Endometrium (tissue), 2 donors: ENCODE measurements around the gene LIN37.

Experiments used
- FAIRE-seq: peaks from 2 replicates; lab custom pipeline; 2012; peaks lifted over from hg19 to GRCh38; lab: Jason Lieb, UNC
- donor health status: control.
- donor health status: control.

LIN37 gene

GRCh38 chr19:35775298-35776101, 27.1 kb downstream of the LIN37 start, which contains the start of gene ARHGAP33:
Gene ARHGAP33 (plus strand): TSS chr19:35775564. CDS start chr19:35775659, 95 bp downstream.
- peak; percentile 83 for FAIRE-seq

DNA sequence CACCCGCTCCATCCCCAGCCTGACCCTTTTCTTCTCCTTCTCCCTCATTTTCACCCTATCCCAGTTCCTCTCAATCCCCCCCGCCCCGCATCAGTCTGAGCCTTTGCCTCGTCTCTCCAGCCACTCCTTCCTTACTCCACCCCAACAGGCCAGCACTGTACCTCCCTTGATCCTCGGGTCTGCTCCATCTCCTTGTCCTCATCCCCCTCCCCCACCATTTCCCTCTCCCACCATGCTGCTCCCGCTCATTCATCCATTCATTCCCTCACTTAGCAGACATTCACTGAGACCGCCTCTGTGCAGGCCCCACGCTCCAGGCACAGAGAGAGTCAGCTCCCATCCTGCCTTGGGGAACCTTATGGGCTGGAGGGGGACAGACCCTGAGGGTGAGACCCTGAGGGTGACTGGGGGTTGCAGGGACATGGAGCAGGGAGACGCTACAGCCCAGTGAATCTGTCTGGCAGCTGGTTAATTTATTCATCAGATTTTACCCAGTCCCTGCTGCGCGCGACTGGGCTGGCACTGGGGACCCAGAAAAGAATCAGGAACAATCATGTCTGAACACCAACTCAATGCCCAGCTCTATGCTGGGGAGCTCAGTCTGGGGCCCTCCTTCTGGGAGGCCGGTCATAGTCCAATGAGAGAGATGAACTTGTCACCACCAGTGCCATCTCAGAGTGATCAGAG, 27.9 kb downstream of the LIN37 start:
- no peak for FAIRE-seq

- FAIRE-seq = no peak
These were observed 28.9 kb downstream of the LIN37 start for GRCh38 chr19:35777086-35777841.

DNA sequence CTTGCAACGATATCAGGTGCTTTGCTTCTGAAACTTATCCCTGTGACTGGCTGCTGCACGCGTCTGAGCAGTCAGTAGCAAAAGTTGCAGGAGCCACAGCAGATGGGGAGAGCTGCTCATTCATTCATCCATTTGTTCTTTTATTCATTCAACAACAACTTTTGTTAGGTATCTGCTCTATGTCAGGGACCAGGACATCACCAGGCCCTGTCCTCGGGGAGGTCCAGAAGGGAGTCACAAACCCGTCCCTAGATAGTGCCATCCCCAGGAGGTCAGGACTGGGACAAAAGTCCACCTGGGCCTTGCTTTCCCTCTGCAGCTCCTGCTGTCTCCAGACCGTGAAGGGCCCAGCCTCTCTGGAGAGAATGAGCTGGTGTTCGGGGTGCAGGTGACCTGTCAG, 29.6 kb downstream of the LIN37 start:
- no peak for FAIRE-seq

GRCh38 chr19:35779033-35779432, 30.7 kb downstream of the LIN37 start:
- no peak for FAIRE-seq

DNA sequence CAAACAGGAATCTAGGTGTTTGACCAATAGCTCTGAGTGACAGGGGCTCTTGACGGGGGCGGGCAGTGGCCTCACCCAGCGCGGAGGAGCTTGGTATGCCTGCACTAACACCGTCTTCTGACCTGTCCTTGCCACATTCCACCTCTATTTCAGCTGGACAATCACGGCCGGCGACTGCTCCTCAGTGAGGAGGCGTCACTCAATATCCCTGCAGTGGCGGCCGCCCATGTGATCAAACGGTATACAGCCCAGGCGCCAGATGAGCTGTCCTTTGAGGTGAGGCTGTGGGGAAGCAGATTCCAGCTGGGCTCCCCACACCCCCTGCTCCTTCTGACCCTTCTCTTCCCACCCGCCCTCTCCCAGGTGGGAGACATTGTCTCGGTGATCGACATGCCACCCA, 31.7 kb downstream of the LIN37 start:
- no peak for FAIRE-seq

DNA sequence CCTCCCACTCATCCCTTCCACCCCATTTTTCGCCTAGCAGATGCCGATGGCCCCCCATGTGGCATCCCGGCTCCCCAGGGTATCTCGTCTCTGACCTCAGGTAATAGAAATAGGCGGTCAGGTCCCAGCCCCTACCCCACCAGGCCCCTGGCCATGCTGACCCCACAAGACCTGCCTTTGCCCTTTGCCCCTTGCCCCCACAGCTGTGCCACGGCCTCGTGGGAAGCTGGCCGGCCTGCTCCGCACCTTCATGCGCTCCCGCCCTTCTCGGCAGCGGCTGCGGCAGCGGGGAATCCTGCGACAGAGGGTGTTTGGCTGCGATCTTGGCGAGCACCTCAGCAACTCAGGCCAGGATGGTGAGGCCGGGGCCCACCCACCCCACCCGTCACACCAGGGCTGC, 32.3 kb downstream of the LIN37 start:
- no peak for FAIRE-seq

DNA sequence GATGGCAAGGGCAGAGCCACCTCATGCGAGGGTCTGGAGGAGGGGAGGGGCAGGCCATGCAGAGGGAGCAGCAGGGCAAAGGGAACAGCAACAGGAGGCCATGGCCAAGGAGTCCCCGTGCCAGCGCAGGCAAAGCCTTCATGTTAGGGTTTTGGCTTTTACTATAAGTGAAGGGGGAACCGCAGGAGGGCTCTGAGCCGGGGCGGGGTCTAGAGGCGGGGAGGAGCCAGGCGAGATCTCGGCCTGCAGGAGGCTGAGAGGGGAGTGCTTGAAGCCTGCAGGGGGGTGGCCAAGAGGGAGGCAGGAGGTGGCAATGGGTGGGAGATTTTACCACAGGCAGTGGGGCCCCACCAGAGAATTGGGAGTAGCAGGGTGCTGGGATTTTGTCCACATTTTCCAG, 33.3 kb downstream of the LIN37 start:
- no peak for FAIRE-seq

GRCh38 chr19:35782589-35782988, 34.2 kb downstream of the LIN37 start:
- FAIRE-seq = no peak

DNA sequence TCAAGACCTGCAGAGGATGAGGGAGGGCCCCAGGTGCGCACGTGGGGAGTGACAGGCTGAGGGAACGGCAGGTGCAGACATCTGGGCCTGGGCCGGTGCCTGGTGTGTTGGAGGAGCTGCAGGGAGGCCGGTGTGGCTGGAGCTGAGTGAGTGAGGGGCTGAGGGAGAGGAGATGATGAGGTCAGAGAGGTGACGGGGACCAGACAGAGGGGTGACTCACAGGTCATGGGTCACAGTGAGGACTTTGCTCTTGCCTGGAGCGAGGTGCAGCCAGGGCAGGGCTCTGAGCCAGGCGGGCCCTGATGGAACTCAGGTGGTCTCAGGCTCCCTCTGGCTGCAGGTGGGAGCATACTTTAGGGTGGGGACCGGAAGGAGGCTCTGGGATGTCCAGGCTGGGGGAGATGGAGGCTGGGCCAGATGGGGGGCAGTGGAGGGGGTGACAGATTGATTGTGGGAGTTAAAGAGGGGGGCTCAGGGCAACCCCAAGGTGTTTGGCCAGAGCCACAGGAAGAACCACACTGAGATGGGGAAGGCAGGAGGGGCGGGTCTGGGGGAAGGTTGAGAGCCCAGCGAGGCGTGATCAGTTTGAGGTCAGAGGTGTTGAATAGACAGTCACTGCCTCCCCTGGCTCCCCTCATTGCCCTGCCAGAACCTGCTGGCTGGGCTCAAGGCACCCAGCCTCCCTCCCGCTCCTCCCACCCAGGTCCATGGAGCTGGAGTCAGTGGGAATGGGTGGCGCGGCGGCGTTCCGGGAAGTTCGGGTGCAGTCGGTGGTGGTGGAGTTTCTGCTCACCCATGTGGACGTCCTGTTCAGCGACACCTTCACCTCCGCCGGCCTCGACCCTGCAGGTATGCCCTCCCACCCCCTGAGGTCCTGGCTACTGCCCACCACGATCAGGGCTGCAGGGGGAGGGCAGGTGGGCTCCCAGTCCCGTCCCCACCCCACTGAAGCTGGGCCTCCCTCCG, 35.4 kb downstream of the LIN37 start:
- FAIRE-seq = no peak

DNA sequence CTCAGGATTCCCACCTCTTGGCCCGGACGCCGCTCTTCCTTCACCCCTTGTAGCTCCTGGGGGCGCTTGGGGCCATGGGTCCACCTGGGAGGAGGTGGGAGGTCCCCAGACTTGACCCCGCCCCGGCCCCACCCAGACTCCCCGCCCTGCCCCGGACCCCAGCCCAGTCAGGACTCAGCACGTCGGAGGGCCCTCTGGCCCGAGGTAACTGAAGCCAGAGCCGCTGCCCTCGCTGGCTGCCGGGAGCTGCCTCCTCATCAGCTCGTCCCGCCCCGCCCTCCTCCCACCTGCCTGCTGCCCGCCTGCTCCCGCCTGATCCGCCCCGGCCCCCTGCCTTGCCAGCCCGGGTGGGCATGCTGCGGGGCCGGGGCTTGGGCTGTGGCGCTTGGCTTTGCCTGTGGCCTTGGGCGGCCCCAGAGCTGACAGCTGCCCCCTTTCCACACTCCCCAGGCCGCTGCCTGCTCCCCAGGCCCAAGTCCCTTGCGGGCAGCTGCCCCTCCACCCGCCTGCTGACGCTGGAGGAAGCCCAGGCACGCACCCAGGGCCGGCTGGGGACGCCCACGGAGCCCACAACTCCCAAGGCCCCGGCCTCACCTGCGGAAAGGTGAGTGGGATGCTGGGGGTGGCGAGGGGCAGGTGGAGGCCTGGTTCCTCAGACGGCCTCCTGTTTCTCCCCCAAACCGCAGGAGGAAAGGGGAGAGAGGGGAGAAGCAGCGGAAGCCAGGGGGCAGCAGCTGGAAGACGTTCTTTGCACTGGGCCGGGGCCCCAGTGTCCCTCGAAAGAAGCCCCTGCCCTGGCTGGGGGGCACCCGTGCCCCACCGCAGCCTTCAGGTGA, 36.3 kb downstream of the LIN37 start:
- no peak for FAIRE-seq

DNA sequence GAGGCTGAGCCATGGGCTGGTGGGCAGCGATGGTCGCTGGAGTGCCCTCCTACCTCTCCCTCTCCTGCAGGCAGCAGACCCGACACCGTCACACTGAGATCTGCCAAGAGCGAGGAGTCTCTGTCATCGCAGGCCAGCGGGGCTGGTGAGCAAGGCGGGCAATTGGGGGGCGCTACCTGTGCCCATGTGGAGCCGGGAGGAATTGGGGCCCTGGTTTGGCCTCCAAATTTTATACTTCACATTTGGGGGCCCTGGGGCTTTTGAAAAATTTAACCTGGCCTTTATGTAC, 36.9 kb downstream of the LIN37 start:
- FAIRE-seq = no peak

DNA sequence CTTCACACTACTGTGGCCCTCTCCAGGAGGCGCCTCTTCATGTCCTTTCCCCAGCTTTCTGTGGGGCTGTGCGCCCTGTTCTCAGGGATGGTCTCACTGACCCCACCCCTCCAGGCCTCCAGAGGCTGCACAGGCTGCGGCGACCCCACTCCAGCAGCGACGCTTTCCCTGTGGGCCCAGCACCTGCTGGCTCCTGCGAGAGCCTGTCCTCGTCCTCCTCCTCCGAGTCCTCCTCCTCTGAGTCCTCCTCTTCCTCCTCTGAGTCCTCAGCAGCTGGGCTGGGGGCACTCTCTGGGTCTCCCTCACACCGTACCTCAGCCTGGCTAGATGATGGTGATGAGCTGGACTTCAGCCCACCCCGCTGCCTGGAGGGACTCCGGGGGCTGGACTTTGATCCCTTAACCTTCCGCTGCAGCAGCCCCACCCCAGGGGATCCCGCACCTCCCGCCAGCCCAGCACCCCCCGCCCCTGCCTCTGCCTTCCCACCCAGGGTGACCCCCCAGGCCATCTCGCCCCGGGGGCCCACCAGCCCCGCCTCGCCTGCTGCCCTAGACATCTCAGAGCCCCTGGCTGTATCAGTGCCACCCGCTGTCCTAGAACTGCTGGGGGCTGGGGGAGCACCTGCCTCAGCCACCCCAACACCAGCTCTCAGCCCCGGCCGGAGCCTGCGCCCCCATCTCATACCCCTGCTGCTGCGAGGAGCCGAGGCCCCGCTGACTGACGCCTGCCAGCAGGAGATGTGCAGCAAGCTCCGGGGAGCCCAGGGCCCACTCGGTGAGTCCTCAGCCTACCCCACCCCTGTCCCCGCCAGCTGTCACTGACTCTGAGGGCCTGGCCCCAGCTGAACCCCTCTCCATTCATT, 38.2 kb downstream of the LIN37 start:
- FAIRE-seq = no peak

- FAIRE-seq = no peak
These were observed 38.9 kb downstream of the LIN37 start for GRCh38 chr19:35787227-35787799.

- FAIRE-seq = no peak
These were observed 40.0 kb downstream of the LIN37 start for GRCh38 chr19:35788205-35788960.

- FAIRE-seq = no peak
These were observed 41.0 kb downstream of the LIN37 start for GRCh38 chr19:35789195-35789977.

DNA sequence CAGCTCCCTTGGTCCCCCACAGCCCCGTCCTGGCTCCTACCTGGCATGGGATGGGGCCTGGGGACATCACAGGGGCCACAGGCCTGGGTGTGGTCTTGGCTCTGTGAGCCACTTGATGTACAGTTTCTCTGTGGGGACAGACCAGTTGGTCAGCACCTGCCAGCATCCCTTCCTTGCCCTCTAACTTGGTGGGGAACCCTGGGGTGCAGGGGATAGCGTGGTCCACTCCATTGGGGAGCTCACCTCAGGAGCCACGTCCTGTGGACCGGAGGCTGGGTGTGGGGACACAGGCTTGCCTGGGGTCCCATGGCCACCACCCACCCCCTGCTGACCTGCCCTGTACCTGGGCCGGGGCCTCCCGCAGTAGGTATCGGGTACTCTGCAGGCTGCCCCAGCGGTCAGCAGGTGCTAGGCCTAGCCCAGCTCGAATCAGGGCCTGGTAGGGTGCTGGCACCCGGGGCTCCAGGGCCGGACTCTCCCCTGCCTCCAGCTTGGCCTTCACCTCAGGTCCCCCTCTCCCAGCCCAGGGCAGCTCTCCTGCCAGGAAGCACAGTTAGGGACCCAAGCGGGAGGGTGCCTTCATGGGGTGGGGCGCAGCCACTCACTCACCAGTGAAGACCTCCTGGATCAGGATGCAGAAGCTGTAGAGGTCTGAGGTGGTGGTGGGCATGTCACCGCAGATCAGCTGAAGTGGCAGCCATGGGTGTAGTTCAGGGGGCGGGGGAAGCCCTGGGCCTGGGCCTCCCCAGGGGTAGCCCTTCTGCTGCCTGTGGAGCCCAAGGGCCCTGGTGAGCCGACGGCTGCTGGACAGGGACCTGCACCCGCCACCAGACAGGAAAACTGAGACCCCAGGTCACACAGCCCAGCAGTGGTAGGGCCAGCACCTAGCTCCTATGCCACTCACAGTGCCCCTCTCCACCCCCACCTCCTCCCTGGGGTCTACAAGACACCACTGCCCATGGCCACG, 41.9 kb downstream of the LIN37 start:
- FAIRE-seq = no peak
